HUES64 (cell line): ENCODE results near the gene OR4D5. TPM values are rescaled to one million over a fixed set of nuclear protein-coding genes. Genes with fewer than 3 reads are reported as not detected.

ENCODE experiments used
- H3K27ac ChIP-seq: 2 replicates; pipeline ENCODE4 v1.7.0; 2013; ENCODE audit warnings: low read depth, low read length, inconsistent platforms
- H3K27me3 ChIP-seq: 2 replicates; pipeline ENCODE4 v1.6.1; 2013; ENCODE audit warnings: mild to moderate bottlenecking, low read length; ENCODE audit not compliant: insufficient read depth
- H3K36me3 ChIP-seq: 2 replicates; pipeline ENCODE4 v1.6.1; 2013; ENCODE audit warnings: mild to moderate bottlenecking, low read length; ENCODE audit not compliant: insufficient read depth
- H3K4me1 ChIP-seq: 2 replicates; pipeline ENCODE4 v1.6.1; 2013; ENCODE audit warnings: mild to moderate bottlenecking, low read length, moderate library complexity; ENCODE audit not compliant: insufficient read depth
- H3K4me3 ChIP-seq: 2 replicates; pipeline ENCODE4 v1.5.1; 2013; ENCODE audit warnings: mild to moderate bottlenecking, low read length, moderate library complexity
- H3K9ac ChIP-seq: 2 replicates; pipeline ENCODE4 v1.6.1; 2013; ENCODE audit warnings: mild to moderate bottlenecking, low read depth, low read length
- H3K9me3 ChIP-seq: 2 replicates; pipeline ENCODE4 v1.6.1; 2013; ENCODE audit warnings: low read depth, low read length; ENCODE audit not compliant: insufficient read depth
- WGBS: fragments of 150-250, 120-280 bp; methylation state at CpG from one replicate; pipeline ENCODE4 v1.1.7; 2013; ENCODE audit warnings: missing lambda C conversion rate; 5-methylcytosine and 5-hydroxymethylcytosine counted together
- polyA plus RNA-seq, 2 experiments: library from polyadenylated mRNA; stranded (reverse); fragments of 50-300 nt; gene quantifications; one replicate each; pipeline ENCODE4 v1.2.3, GENCODE V29; 2013

OR4D5 gene
- not detected for polyA plus RNA-seq (2013, experiment 1 of 2)
- not detected for polyA plus RNA-seq (2013, experiment 2 of 2)

DNA sequence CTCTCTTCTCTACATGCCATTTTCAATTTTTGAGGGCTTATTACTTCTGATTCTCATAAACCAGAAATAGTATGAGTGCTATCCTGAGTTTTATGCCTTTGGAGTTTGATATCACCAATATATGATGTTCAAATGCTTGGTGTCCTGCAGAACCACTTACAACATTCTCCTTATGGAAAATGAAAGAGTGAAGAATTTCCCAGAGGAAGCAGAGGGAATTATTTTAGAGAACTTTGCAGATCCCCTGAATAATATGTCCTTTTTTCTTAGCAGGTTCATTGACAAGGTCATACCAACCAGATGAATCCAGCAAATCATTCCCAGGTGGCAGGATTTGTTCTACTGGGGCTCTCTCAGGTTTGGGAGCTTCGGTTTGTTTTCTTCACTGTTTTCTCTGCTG is at the start of gene OR4D5:
Gene OR4D5, plus strand, starts transcription at position 301 of the 400 bp plus-strand sequence. Its CDS starts 0 bp downstream, at position 301.
- Histone ChIP-seq H3K36me3 (no peaks in the 10 kb centered on the region), H3K4me3 (no peak within 1 kb of the TSS), H3K27me3 (no peaks in the 10 kb centered on the region), H3K9ac (no peak within 1 kb of the TSS), H3K9me3 (no peaks in the 10 kb centered on the region), H3K27ac (no peak within 1 kb of the TSS), H3K4me1 (no peaks in the 10 kb centered on the region)
- 100% methylated on average over 1 of the region's 1 CpG for WGBS

GRCh38 chr11:123892031-123892430 is 47.4 kb upstream of the OR4D5 start:
- H3K4me3 ChIP-seq, result no peak overlapping the region
- H3K27ac ChIP-seq, result no peak overlapping the region
- H3K36me3 ChIP-seq, result no peaks in the 10 kb centered on the region
- no peaks in the 10 kb centered on the region for H3K9me3 ChIP-seq
- no peaks in the 10 kb centered on the region; the same call in 1 of the 2 replicates for H3K4me1 ChIP-seq
- H3K9ac ChIP-seq, result no peak overlapping the region
- no peaks in the 10 kb centered on the region for H3K27me3 ChIP-seq

GRCh38 chr11:123899792-123900191 is 39.6 kb upstream of the OR4D5 start:
- H3K4me1 ChIP-seq, result peaks cover 7% of the 10 kb centered on the region; the same call in 1 of the 2 replicates
- H3K4me3 ChIP-seq, result no peak overlapping the region
- no peaks in the 10 kb centered on the region for H3K27me3 ChIP-seq
- H3K9ac ChIP-seq, result no peak overlapping the region
- H3K27ac ChIP-seq, result no peak overlapping the region
- WGBS, result 89% methylated on average over 2 of the region's 3 CpGs
- no peaks in the 10 kb centered on the region for H3K9me3 ChIP-seq
- no peaks in the 10 kb centered on the region for H3K36me3 ChIP-seq

DNA sequence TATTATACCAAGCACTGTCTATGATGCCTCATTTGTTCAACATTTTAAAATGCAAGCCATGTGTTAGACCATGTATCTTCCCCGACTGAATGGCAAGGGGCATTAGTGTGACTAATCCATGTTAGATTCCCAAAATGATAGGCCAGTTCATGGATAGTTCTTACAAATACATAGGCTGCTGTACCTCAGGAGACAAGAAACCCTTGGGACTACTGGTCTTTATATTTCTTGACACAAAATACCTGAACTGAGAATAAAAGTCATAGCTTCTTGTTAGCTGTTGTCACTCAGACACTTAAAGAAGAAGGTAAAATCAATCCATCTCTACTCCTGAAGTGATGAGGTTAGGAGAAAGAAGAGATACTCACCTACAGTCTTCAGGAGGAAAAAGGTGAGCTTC is 37.5 kb upstream of the OR4D5 start, which contains the start of gene OR8D4:
Gene OR8D4, plus strand, starts transcription at position 301 of the 400 bp plus-strand sequence. CDS start 4,265 bp downstream, outside the sequence.
- no peak within 1 kb of the TSS for H3K4me3 ChIP-seq
- peaks cover 7% of the 10 kb centered on the region; the same call in 1 of the 2 replicates for H3K4me1 ChIP-seq
- WGBS, result 89% methylated on average over 1 of the region's 1 CpG
- no peaks in the 10 kb centered on the region for H3K36me3 ChIP-seq
- H3K27me3 ChIP-seq, result no peaks in the 10 kb centered on the region
- no peak within 1 kb of the TSS for H3K9ac ChIP-seq
- no peaks in the 10 kb centered on the region for H3K9me3 ChIP-seq
- H3K27ac ChIP-seq, result no peak within 1 kb of the TSS

- Histone ChIP-seq H3K4me3 (no peak overlapping the region), H3K36me3 (no peaks in the 10 kb centered on the region), H3K27ac (no peak overlapping the region), H3K27me3 (no peaks in the 10 kb centered on the region), H3K9me3 (no peaks in the 10 kb centered on the region), H3K4me1 (peaks cover 7% of the 10 kb centered on the region; the same call in 1 of the 2 replicates), H3K9ac (no peak overlapping the region)
- WGBS, result 82% methylated on average over 2 of the region's 2 CpGs
Measured at GRCh38 chr11:123903932-123904331, 35.5 kb upstream of the OR4D5 start.

GRCh38 chr11:123904932-123905331 is 34.5 kb upstream of the OR4D5 start:
- Histone ChIP-seq H3K4me3 (no peak overlapping the region), H3K36me3 (no peaks in the 10 kb centered on the region), H3K9ac (no peak overlapping the region), H3K4me1 (peaks cover 7% of the 10 kb centered on the region; the same call in 1 of the 2 replicates), H3K27me3 (no peaks in the 10 kb centered on the region), H3K27ac (no peak overlapping the region), H3K9me3 (no peaks in the 10 kb centered on the region)
- 93% methylated on average over 2 of the region's 3 CpGs for WGBS

GRCh38 chr11:123905826-123906225 is 33.6 kb upstream of the OR4D5 start:
- 84% methylated on average over 3 of the region's 3 CpGs for WGBS

DNA sequence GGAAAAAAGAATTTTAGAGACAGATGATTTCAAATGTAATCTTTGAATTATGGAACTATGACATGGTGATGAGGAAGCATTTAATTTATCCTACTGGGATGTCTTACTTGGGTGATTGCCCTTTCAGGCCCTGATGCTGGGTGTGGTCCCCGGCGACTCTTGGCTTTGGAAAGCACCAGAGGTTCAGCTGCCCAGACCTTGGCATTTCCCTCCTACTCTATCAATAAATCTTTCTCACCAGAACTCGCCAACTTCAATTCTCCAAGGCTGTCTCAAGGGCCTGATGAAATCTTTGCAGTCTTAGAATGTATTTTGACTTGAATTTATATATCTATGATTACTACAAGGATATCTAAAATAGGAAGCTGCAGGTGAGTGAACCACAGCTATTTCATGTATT is 18.5 kb upstream of the OR4D5 start:
- WGBS, result 89% methylated on average over 3 of the region's 3 CpGs
- Histone ChIP-seq H3K9ac (no peak overlapping the region), H3K27ac (no peak overlapping the region), H3K27me3 (no peaks in the 10 kb centered on the region), H3K4me1 (no peaks in the 10 kb centered on the region), H3K4me3 (no peak overlapping the region), H3K36me3 (no peaks in the 10 kb centered on the region), H3K9me3 (no peaks in the 10 kb centered on the region)

More at GRCh38 chr11:123905826-123906225, 33.6 kb upstream of the OR4D5 start:
- H3K27me3 ChIP-seq, result no peaks in the 10 kb centered on the region
- no peak overlapping the region for H3K27ac ChIP-seq
- no peaks in the 10 kb centered on the region for H3K36me3 ChIP-seq
- H3K9me3 ChIP-seq, result no peaks in the 10 kb centered on the region
- no peak overlapping the region for H3K9ac ChIP-seq
- H3K4me3 ChIP-seq, result no peak overlapping the region
- H3K4me1 ChIP-seq, result peaks cover 7% of the 10 kb centered on the region; the same call in 1 of the 2 replicates

DNA sequence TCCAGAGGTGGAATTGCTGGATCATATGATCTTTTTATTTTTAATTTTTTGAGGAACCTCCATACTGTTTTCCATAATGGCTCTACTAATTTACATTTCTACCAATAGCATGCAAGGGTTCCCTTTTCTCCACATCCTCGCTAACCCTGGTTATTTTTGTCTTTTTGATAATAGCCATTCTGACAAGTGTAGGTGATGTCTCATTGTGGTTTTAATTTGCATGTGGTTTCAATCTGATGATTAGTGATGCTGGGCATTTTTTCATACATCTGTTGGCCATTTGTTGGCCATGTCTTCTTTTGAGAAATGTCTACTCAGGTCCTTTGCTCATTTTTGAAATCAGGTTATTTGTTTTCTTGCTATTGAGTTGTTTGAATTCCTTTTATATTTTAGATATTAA is 15.4 kb upstream of the OR4D5 start:
- no peaks in the 10 kb centered on the region for H3K9me3 ChIP-seq
- H3K36me3 ChIP-seq, result no peaks in the 10 kb centered on the region
- H3K27me3 ChIP-seq, result no peaks in the 10 kb centered on the region
- H3K9ac ChIP-seq, result no peak overlapping the region
- 100% methylated on average over 1 of the region's 1 CpG for WGBS
- no peaks in the 10 kb centered on the region for H3K4me1 ChIP-seq
- no peak overlapping the region for H3K4me3 ChIP-seq
- H3K27ac ChIP-seq, result no peak overlapping the region

- no peaks in the 10 kb centered on the region for H3K4me1 ChIP-seq
- no peaks in the 10 kb centered on the region for H3K9me3 ChIP-seq
- no peaks in the 10 kb centered on the region for H3K36me3 ChIP-seq
- H3K27me3 ChIP-seq, result no peaks in the 10 kb centered on the region
- H3K27ac ChIP-seq, result no peak overlapping the region
- no peak overlapping the region for H3K9ac ChIP-seq
- WGBS, result 98% methylated on average over 4 of the region's 4 CpGs
- no peak overlapping the region for H3K4me3 ChIP-seq
Measured at GRCh38 chr11:123942413-123942812, 3.0 kb downstream of the OR4D5 start.

DNA sequence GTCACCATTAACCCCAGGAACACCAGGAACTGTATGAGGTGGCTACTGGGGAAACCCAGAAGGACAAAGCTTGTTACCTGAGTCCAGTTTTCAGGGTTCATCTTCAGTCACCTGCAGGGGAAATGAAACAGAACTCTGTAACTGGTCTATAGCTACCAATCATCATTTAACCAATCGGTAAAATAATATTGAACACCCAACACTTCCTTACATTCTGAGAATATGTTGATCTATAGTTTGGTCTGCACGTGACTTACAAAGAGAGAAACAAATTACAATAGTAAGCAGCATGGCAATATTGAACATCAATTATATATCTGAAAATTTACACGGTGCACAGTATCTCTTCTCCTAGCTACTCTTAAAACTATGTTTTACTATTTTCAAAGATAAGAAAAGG is 4.3 kb downstream of the OR4D5 start, which contains the start of gene OR6T1:
Gene OR6T1, minus strand, starts transcription at position 101 of the 400 bp plus-strand sequence. Its CDS starts 0 bp downstream, at position 101.
- no CpG with 5 or more reads among the region's 3 CpGs for WGBS
- H3K9ac ChIP-seq, result no peak within 1 kb of the TSS
- H3K9me3 ChIP-seq, result no peaks in the 10 kb centered on the region
- H3K36me3 ChIP-seq, result no peaks in the 10 kb centered on the region
- no peaks in the 10 kb centered on the region for H3K4me1 ChIP-seq
- no peak within 1 kb of the TSS for H3K27ac ChIP-seq
- no peak within 1 kb of the TSS for H3K4me3 ChIP-seq
- no peaks in the 10 kb centered on the region for H3K27me3 ChIP-seq

DNA sequence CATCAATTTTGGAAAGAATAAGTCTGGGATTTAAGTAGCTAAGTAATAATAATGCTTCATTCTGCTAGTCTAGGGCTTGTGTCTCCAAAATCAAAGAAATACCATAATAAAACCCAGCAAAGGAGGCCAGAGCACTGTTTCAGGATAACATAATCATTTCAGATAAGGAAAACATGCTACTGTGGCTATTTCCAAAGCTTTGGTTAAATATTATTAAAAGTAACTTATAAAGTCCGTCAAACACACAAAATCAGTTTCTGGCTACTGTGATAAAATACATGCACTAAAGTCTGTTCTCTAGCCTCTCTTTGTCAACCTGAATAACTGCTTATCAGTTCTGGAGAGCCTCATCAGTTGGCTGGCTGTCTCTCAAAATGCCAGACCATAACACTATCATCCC is 5.7 kb downstream of the OR4D5 start:
- 97% methylated on average over 1 of the region's 1 CpG for WGBS
- no peak overlapping the region for H3K4me3 ChIP-seq
- H3K36me3 ChIP-seq, result no peaks in the 10 kb centered on the region
- H3K9me3 ChIP-seq, result no peaks in the 10 kb centered on the region
- no peak overlapping the region for H3K9ac ChIP-seq
- no peaks in the 10 kb centered on the region for H3K27me3 ChIP-seq
- H3K27ac ChIP-seq, result no peak overlapping the region
- H3K4me1 ChIP-seq, result no peaks in the 10 kb centered on the region
